Activated T-helper 1 cell treated with anti-CD3 and anti-CD28 coated beads, Interleukin-12 subunit alpha, Interleukin-12 subunit beta, Interleukin-2, Interleukin-4 antibody, amounts not matched to agents 30 ng/mL and 10 ng/mL and 1 ng/mL, durations not matched to agents 14 hours and 24 hours and 36 hours (primary cell): Measurements from ENCODE around the gene MDK. TPM values are rescaled to one million over a fixed set of nuclear protein-coding genes. Genes with fewer than 3 reads are reported as not detected.

Experiments
- DNase-seq: peaks from one replicate; pipeline ENCODE4 v3.0.0; 2021; ENCODE audit warnings: low spot score
- H3K27ac Mint-ChIP-seq: one replicate; pipeline ENCODE4 v1.8.0; 2021; ENCODE audit warnings: mild to moderate bottlenecking, mixed read lengths
- H3K27me3 Mint-ChIP-seq: one replicate; pipeline ENCODE4 v1.8.0; 2022; ENCODE audit warnings: mild to moderate bottlenecking, moderate library complexity, mixed read lengths; ENCODE audit not compliant: insufficient read depth
- H3K36me3 Mint-ChIP-seq: one replicate; pipeline ENCODE4 v1.8.0; 2021; ENCODE audit warnings: low read depth, mixed read lengths
- H3K4me1 Mint-ChIP-seq: one replicate; pipeline ENCODE4 v1.8.0; 2021; ENCODE audit warnings: low read depth, mixed read lengths
- H3K4me3 Mint-ChIP-seq: one replicate; pipeline ENCODE4 v1.8.0; 2021; ENCODE audit warnings: mild to moderate bottlenecking, moderate library complexity, mixed read lengths
- H3K9me3 Mint-ChIP-seq: one replicate; pipeline ENCODE4 v1.8.0; 2021; ENCODE audit warnings: mixed read lengths
- intact Hi-C: fragments of 100-400 bp; cut with micrococcal nuclease; formaldehyde crosslinking; loops from one replicate; pipeline ENCODE4 v1.15.1; 2024
- total RNA-seq: library from RNA; stranded (reverse); gene quantifications from 2 replicates; pipeline ENCODE4 v1.2.3, GENCODE V29; 2022

MDK gene
- total RNA-seq, 1 donor from 2014 or later: 7.1 TPM

DNA sequence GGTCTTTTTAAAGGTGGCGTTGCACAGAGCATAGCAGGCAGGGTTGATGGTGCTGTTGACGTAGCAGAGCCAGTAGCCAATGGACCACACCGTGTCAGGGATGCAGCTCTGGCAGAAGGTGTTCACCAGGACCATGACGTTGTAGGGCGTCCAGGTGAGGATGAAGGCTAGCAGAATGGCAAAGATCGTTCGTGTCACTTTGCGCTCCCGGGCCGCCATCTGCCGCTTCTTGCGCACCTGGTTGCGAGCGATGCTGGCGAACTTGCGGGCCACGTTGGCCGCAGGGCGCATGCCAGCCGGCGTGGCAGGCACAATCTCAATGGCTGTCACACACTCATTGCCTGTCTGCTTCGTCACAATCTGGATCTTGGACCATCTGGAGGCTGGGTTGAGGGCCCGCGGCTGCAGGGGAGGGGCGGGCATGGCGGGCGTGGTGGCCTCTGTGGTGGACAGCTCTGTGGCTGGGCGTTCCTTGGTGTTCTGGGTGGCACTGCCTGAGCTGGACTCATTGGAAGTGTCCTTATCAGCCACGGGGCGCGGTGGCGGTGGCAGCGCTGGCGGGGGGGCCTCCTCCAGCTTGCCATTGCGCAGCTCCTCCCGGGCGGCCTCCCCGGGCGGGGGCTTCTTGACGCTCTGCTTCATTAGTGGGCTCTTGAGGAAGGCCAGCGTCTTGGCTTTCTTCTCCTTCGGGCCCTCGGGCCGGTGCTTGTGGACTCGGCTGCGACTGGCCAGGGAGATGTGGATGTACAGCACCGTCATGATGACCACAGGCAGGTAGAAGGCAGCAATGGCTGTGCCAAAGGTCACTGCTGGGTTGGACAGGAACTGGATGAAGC, 3.9 kb downstream of the MDK start:
- Mint-ChIP-seq H3K4me3 (peak overlapping the region; percentile 30), H3K9me3 (no peaks in the 10 kb centered on the region), H3K4me1 (peaks cover 15% of the 10 kb centered on the region), H3K36me3 (no peaks in the 10 kb centered on the region), H3K27ac (no peak overlapping the region), H3K27me3 (peaks cover 36% of the 10 kb centered on the region)
- no peak for DNase-seq
- intact Hi-C loops: no loop called here

DNA sequence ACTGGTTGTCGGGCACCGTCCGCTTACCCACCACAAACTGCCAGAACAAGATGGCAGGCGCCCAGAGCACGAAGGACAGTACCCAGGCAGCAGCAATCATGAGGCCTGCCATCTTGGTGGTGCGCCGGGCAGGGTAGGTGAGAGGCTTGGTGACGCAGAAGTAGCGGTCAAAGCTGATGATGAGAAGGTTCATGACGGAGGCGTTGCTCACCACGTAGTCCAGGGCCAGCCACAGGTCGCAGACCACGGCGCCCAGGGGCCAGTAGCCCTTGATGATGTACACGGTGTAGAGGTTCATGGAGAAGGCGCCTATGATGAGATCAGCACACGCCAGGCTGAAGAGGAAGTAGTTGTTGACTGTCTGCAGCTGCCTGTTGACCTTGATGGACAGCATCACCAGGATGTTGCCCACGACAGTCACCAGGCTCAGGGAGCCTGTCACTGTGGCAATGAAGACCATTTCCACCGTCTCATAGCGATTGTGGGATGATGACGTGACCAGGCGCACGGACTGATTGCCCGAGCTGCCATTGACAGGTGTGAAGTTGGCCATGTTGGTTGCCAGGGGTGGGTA, 4.6 kb downstream of the MDK start:
- H3K27ac Mint-ChIP-seq: no peak overlapping the region
- no peak for DNase-seq
- H3K4me3 Mint-ChIP-seq: no peak overlapping the region
- H3K4me1 Mint-ChIP-seq: peaks cover 15% of the 10 kb centered on the region
- no peaks in the 10 kb centered on the region for H3K9me3 Mint-ChIP-seq
- intact Hi-C loops: no loop called here
- H3K27me3 Mint-ChIP-seq: peaks cover 42% of the 10 kb centered on the region
- no peaks in the 10 kb centered on the region for H3K36me3 Mint-ChIP-seq

DNA sequence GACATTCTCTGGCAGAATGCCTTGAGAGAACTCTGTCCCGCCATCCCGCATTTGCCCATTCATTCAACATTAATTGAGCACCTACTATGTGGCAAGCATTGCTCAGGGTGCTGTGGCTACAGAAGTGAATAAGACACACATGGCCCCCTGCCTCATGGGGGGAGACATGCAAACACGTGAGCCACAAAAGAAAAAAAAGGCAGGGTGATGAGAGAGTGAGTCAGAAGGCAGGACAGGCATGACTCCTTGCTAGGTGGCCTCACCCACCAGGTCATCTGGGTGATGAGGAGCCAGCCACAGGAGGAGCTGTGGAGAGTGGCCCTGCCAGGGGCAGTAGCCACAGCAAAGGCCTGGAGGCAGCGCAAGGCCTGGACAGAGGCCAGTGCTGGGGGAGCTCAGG, 5.2 kb downstream of the MDK start:
- Mint-ChIP-seq H3K9me3 (no peaks in the 10 kb centered on the region), H3K4me1 (peaks cover 15% of the 10 kb centered on the region), H3K4me3 (no peak overlapping the region), H3K27me3 (peaks cover 42% of the 10 kb centered on the region), H3K27ac (no peak overlapping the region), H3K36me3 (no peaks in the 10 kb centered on the region)
- intact Hi-C loops: no loop called here
- no peak for DNase-seq

DNA sequence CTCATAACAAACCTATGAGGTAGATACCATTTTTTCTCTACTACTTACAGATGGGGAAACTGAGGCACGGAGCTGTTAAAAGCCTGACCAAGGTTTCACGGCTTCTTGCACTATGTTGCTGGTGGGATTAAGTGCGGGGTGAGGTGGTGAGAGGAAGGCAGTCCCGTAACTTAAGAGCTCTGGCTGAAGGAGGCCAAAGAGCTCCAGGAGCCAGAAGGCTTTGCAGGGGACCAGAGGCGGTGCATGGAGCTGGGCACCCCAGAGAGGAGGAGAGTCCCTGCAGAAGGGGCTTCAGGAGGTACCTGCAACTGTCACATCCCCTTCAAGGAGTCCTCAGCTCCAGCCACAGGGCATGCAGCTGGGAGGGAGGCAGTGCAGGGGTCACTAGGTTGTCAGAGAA, 6.0 kb downstream of the MDK start:
- intact Hi-C loops: no loop called here
- DNase-seq: no peak
- Mint-ChIP-seq H3K4me1 (peaks cover 15% of the 10 kb centered on the region), H3K9me3 (no peaks in the 10 kb centered on the region), H3K36me3 (no peaks in the 10 kb centered on the region), H3K4me3 (no peak overlapping the region), H3K27ac (no peak overlapping the region), H3K27me3 (peaks cover 42% of the 10 kb centered on the region)

DNA sequence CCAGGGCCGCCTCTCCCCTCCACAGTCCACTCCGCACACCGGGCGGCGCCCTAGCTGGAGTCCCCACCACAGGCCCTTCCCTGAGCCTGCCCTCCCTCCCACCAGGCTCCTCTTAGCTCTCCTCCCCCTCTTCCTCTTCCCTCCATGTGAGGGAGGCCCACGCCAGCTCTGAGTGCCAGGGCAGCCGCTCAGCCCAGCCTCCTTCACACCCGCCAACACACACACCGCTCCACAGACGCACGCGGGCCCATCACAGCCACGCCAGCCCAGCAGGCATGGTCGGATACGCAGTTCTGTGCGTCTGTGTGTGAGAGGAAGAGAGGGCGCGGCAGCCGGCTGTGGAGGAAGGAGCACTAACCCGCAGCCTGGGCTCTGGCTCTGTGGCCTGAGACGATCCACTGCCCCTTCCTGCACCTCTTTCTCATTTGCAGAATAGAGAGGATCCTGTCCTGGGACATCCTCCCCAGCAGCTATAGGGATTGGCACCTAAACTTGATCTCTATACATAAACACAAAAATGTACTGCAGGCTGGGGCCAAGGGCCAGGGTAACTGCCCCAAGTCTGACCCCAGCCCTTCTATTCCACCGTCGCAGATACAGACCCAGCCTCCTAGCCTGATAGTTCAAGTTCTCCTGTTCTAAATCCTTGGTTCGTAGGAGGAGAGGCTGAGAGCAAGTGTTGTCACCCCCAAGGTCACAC, 6.6 kb downstream of the MDK start:
- H3K27me3 Mint-ChIP-seq: peaks cover 48% of the 10 kb centered on the region
- H3K27ac Mint-ChIP-seq: peak overlapping the region; percentile 61
- peaks cover 21% of the 10 kb centered on the region for H3K4me1 Mint-ChIP-seq
- H3K4me3 Mint-ChIP-seq: peak overlapping the region; percentile 58
- intact Hi-C loops: loop anchor here (2.0 kb wide), 2 partner anchors 141 to 229 kb away; partner anchors contain the start of genes ATG13 and HARBI1
- DNase-seq: no peak
- no peaks in the 10 kb centered on the region for H3K36me3 Mint-ChIP-seq
- no peaks in the 10 kb centered on the region for H3K9me3 Mint-ChIP-seq

DNA sequence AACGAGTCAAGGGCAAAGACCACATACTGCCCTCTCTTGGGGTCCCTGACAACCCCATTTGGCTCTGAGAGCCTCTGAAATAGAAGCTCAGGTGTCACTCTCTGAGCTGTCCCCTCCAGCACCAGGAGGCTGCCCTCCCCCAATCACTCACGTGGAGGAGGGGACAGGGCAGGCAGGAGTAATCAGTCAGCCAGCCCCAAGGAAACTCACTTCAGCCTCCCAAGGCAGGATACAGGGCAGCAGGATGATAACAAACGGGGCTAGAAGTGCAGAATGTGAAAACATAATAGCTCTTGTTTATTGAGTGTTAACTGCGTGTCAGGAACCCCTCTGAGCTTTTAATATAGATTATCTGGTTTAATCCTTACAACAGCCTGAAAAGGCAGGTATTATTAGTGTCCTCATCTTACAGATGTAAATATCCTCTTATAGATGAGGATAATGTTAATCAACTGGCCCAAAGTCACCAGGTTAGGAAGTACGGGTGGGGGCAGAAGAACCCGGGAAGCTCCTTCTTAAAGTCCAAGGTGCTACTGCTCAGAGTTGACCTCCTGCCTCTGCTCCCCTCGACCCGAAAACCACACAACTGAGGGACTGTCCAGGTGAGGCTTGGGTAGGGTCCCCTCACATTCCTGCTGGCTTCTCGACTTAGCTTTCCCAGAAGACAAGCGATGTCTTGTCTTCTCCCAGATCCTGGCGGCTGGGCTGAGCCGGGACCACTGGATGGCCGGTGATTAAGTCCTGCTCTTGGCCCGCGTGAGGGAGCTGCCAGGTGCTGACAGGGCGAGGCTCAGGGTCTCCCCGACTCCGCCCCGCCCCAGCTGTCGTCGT, 7.4 kb downstream of the MDK start:
- Mint-ChIP-seq H3K4me1 (peaks cover 23% of the 10 kb centered on the region), H3K36me3 (no peaks in the 10 kb centered on the region), H3K4me3 (no peak overlapping the region), H3K27ac (no peak overlapping the region), H3K9me3 (no peaks in the 10 kb centered on the region), H3K27me3 (peaks cover 52% of the 10 kb centered on the region)
- intact Hi-C loops: loop anchor here (1.0 to 2.0 kb wide), 6 partner anchors 9 to 311 kb away; partner anchors contain the start of genes ARHGAP1, ATG13 and HARBI1
- no peak for DNase-seq

DNA sequence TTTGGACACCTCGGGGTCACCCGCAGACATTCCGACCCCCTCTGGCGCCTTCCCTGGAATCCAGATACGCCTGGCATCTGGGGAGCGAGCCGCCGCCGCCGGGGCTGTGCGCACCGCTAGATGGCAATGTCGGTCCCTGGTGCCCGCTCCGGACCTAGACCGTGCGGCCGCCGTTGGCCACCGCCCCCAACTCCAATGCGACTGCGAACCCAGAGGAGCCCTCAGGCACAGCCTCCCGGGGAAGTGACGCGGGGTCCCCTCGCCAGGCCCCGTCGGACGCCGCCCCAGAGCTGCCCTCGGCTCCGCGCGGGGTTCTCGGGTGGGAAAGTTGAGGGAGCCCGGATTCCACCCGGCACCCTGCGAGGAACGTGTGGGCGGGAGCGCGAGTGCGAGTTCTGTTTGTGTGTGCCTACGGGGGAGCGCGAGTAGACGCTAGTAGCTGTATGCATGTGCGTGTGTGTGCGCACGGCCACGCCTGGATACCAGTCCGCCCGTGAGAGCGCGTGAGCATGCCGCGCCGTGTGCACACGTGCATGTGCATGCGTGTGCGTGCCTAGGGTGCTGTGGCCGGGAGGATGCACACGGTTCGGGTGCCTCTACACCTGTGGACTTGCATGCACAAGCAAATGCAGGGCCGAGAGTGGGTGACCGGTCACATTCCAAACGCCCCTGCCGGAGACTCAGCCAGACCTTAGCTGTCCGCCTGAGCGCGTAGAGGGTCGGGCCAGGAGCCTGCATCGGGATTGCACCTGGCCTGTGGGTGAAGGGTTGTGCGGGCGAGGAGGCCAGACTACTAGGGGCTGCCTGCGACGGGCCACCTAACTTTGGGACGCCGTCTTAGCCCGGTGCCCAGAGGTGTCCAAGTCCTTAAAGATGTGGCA, 8.2 kb downstream of the MDK start:
- intact Hi-C loops: loop anchor here (1.0 to 2.0 kb wide), 6 partner anchors 9 to 311 kb away; partner anchors contain the start of genes ARHGAP1, ATG13 and HARBI1
- H3K36me3 Mint-ChIP-seq: no peaks in the 10 kb centered on the region
- peak overlapping the region; percentile 60 for H3K4me3 Mint-ChIP-seq

DNA sequence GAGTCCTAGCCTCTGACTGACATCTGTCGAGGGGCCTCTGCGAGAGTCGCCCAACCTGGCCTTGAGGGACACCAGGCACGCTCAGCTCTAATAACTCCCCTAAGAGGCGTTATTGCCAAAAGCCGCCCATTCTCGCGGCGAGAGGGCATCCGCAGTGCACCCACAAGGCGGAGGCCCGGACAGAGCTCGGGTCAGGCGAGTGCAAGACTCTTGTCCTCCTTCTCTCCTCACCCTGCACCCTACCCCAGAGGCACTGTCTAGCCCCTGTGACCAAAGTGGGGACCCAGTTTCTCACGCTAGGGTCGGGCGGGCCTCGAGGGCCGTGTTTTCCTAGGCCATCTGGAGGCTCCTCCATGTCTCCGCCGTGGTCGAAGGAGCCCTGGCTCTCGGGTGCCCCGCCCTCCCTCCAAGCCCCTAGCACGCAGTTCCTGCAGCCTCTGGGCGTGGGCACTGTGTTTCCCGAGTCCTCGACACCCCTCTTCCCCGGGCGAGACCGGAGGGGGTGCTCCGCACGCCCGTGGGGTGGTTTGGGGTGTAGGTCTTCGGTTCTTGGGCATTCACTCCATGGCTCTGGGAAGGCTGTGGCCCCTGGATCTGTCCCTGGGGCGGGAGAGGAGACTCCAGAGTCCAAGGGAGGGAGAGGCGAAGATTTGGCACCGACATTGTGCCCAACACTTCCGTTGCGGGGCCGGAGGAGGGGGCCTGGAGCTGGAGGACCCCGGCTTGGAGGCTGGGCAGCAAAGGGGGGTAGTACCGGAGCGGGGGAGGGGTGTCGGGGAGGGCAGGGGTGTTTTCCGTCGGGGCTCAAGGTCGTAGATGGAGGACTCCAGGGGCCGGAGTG, 9.1 kb downstream of the MDK start:
- peaks cover 23% of the 10 kb centered on the region for H3K4me1 Mint-ChIP-seq
- no peak for DNase-seq
- peak overlapping the region; percentile 60 for H3K4me3 Mint-ChIP-seq
- H3K27ac Mint-ChIP-seq: no peak overlapping the region
- intact Hi-C loops: no loop called here
- H3K9me3 Mint-ChIP-seq: no peaks in the 10 kb centered on the region
- peaks cover 52% of the 10 kb centered on the region for H3K27me3 Mint-ChIP-seq
- no peaks in the 10 kb centered on the region for H3K36me3 Mint-ChIP-seq

More for the DNA sequence above, 8.2 kb downstream of the MDK start:
- Mint-ChIP-seq H3K9me3 (no peaks in the 10 kb centered on the region), H3K4me1 (peaks cover 23% of the 10 kb centered on the region), H3K27ac (no peak overlapping the region), H3K27me3 (peaks cover 52% of the 10 kb centered on the region)
- peak; percentile 45 for DNase-seq

DNA sequence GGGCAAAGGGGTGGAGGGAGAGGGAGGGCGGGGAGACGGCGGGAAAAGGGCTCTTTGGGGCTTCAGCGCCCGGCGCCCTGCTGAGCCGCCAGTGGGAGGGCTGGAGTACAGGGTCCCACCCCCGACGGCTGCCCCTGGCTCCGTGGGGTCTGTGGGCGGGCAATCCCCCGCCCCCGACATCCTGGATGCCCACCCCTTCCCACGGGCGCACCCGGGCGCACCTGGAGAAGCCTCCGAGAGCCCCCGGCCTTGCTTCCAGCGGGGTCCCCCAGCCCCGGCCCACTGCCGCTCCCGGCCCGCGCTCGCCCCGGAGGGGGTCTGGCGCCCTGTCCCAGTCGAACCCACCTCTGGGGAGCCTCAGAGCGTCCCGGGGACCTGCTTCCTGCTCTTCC, 9.7 kb downstream of the MDK start:
- no peak for DNase-seq
- no peak overlapping the region for H3K4me3 Mint-ChIP-seq
- H3K27ac Mint-ChIP-seq: no peak overlapping the region
- peaks cover 47% of the 10 kb centered on the region for H3K27me3 Mint-ChIP-seq
- no peaks in the 10 kb centered on the region for H3K36me3 Mint-ChIP-seq
- H3K9me3 Mint-ChIP-seq: no peaks in the 10 kb centered on the region
- intact Hi-C loops: no loop called here
- peaks cover 23% of the 10 kb centered on the region for H3K4me1 Mint-ChIP-seq

DNA sequence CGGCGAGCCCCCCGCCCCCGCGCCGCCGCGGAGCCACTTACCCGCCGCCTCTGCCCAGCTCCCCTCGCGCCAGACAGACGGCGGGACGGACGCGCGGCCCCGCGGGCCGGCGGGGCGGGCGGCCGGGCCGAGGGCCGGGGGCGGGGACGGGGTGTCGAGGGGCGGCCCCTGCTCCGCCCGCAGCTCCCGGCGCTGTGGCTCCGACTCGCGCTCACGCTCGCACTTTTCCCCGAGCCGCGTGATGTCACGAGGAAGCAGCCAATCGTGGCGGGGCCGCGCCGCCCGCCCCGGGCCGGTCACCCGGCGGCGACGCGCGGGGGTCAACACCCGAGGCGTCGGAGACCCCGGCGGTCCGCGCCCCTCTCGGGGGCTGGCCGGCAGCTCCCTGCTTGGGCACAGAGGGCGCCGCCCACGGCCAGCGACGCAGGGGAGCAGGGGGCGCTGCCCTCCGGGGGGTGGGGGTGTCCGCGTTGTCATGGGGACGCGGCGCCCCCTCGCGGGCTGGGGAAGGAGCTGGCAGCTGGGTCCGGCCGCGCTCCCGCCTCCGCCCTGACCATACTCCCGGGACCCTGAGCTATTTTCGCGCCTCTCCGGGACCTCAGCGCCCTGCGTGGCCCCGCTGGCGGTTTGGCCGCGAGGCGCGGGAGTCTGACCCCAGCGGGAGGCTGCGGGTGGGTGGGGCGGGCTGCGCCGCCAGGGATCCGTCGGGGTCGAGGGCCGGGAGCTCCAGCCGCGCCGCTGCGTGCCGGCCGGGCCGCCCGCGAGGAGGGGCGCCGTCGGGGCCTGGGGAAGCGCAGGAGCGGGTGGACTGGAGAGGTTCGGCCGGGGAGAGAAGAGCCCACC, 10.3 kb downstream of the MDK start, which contains the start of gene CHRM4:
CHRM4 (minus strand) TSS at position 199 of the 843 bp plus-strand sequence. CDS start 5,219 bp downstream, outside the sequence.
- H3K4me1 Mint-ChIP-seq: peaks cover 23% of the 10 kb centered on the region
- H3K36me3 Mint-ChIP-seq: peaks cover 2% of the 10 kb centered on the region
- DNase-seq: peak; percentile 28
- H3K27ac Mint-ChIP-seq: peak within 1 kb of the TSS; percentile 55
- peak within 1 kb of the TSS; percentile 82 for H3K4me3 Mint-ChIP-seq
- H3K27me3 Mint-ChIP-seq: peaks cover 41% of the 10 kb centered on the region
- intact Hi-C loops: no loop called here
- H3K9me3 Mint-ChIP-seq: no peaks in the 10 kb centered on the region
